SKM-1 treated with dmso at 0.1 percent for 144 hours (cell line): ENCODE results near the gene TSPO.

Experiments
- DNase-seq: peaks from one replicate; lab custom pipeline; 2025; ENCODE audit not compliant: unreplicated experiment; lab: John Stamatoyannopoulos, UW

Gene TSPO

DNA sequence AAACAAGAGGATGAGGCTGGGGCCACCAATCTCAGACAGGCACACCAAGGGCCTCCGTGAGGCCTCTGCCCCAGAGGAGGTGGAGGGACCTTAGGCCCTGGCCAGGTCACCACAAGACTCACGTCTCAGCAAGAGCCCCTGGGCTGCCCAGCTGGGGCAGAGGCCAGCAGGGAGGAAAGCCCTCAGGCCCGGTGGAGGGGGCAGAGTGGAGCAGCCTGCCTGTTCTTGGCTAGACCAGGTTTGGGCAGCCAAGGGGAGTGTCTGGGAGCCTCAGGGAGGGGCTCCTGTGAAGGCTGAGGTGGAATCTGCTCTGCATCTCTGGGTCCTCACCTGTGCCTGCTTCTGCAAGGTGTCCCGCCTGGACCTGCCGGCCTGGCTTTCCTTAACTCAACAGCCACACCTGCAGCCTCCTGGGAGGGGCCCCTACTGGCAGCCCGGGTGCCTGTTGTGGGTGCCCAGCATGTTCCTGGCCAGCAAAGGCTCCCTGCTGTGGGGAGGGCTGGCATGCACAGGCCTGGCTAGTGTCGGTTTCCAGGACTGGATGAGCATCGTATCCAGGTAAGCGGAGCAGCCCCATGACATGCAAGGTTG is 23.7 kb downstream of the TSPO start:
- no peak for DNase-seq

DNA sequence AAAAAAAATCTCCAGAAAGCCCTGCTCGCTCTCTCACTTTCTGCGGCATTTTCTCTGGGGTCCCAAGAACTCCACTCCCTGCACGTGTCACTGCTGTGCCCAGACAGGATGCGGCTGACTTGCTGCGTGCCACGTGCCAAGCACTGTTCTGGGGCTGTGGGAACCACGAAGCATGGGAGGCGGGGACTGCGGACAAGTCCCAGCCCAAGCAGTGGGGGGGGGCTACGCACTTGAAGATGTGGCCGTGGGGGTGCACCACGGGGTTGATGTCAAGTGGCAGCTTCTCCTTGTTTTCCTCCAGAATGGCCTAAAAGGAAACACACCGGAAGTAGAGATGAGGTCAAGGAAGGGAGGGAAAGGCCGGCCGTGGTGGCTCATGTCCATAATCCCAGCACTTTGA is 24.7 kb downstream of the TSPO start:
- no peak for DNase-seq

DNA sequence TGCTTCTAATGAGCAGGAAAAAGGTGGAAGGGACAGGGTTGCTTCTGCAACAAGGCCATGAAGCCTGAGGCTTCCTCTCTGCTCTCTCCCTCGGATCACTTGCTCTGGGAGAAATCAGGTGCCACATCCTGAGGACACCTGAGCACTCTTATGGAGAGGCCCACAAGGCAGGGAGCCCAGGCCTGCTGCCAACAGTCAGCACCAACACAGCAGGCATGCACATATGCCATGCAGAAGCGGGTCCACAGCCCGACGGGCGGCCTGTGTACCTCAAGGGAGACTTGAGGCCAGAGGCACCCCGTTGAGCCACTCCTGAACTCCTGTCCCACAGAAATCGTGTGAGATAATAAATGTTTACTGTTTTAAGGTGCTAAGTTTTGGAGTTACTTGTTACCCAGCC is 26.1 kb downstream of the TSPO start:
- no peak for DNase-seq

DNA sequence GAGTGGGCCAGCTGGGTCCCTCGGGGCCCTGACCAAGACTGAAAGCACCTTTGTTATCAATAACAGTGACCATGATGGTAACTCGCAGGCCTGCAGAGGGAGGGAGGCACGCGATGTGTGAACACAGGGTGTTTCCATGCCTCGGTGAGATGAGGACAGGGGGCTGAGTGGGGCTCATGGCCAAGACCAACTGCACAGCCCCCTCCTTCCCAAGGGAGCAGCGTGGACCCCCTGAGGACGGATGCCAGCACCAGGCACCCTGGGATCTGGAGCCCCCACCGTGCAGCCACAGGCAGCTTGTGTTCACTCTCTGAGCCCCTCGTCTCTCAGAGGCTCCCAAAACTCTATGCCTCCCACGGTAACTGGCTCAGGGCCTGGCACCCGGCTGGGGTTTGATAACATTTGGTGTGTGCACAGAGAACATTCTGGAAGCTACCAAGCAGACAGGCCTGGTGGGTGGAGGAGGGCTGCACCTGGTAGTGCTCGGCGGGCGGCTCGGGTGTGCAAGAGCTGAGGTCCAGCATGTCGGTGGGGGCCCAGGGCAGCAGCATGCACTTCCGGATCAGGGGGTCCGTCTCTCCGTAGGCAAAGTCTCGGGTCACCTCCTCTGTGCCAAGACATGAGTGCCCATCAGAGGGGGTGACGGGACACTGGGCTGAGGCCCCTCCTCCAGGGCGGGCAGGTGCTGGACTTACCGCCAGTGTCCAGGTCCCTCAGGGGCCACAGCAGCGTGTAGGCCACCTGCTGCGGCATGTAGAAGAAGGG is 28.0 kb downstream of the TSPO start:
- DNase-seq, result no peak

DNA sequence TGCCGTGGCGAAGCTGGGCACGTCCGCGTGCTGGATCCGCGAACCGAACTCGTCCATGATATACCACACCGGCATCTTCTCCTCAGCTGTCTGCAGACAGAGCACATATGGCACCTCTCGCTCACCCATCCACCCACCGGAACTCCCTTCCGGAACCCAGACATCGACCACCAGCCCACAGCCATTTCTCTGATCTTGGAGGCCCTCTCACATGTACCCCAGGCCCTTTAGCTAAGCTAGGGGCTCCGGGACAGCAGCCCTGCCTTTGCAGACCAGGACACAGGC is 28.5 kb downstream of the TSPO start:
- no peak for DNase-seq

DNA sequence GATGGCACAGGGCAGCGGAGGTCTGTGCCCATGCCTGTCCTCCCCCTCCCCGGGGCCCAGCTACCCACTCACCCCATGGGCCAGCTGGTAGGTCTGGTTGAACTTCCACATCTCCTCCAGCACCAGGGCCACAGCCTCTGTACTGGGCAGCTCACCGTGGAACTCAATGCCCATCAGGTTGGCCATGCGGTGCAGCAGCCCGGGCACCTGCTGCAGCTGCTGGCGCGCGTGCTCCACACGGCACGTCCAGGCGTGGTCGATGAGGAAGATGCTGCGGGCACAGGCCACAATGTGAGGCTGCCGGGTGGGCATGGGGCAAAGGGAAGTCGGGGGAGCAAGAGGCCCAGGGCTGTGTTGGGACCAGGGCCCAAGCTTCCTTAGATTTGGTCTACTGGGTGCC is 29.3 kb downstream of the TSPO start:
- DNase-seq, result no peak

DNA sequence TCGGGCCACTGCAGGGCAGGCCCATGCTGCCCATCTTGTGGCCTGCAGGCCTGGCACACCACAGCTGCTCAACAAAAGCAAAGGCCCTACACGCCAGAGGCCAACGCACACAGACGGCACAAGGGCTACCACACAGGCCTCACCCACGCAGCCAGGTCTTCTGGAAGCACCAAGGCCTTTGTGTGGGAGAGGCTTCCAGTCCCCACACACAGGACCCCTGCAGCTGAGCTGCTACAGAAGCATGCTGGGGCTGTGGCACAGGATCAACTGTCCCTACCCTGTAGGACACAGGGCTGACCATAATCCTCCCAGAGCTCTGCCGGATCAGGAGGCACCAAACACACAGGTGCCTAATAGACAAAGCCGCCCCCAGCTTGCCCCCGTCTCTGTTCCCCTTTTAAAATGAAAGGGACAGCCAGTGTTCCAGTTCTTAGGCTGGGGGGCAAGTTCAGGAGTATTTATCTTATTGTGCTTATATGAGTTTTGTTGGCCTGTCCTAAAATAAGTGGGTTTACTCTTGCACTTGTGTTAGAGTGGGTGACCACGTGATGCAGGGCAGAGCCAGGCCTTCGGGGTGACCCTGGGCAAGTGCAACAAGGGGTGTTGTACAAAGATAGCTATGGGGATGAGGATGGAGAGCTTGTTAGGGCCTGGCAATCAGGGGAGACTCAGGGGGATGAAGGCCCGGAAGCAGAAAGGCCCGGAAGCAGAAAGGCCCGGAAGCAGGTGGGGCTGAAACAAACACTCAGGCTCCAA is 30.1 kb downstream of the TSPO start:
- no peak for DNase-seq

DNA sequence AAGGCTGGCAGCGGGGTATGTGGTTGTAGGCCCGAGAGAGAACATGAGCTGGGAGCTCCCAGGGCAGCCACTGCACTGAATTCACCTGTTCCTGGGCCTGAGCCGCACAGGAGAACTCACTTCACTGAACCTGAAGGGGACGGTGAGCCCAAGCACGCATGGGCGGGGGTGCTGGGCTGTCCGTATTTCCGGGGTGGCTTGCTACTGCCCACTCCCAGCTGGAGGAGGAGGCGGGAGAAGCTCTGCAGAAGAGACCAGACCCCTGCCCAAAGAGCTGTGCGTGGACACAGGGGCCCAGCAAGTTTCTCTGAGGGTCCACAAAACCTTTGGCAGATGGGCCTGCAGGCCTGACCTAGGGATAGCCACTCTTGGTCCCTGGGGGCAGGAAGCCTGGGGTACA is 30.8 kb downstream of the TSPO start:
- DNase-seq, result no peak

DNA sequence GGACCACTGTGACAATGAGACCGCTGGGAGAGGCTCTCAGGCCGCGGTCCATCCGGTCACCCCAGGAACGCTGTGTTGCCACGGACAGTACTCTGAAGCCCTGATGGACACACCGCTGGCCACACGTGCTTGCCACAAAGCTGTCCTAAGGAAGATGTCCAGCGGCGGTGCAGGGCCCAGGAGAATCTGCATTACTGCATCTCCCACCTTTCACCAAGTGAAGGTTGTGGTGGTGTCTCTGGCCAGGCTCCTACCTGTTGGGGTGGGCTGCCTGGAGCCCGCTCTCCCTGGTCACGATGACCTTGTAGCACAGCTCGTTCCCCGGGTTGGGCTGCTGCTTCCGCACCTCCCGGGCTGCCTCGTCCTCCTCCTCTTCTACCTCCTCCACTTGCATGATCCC is 31.4 kb downstream of the TSPO start:
- no peak for DNase-seq

DNA sequence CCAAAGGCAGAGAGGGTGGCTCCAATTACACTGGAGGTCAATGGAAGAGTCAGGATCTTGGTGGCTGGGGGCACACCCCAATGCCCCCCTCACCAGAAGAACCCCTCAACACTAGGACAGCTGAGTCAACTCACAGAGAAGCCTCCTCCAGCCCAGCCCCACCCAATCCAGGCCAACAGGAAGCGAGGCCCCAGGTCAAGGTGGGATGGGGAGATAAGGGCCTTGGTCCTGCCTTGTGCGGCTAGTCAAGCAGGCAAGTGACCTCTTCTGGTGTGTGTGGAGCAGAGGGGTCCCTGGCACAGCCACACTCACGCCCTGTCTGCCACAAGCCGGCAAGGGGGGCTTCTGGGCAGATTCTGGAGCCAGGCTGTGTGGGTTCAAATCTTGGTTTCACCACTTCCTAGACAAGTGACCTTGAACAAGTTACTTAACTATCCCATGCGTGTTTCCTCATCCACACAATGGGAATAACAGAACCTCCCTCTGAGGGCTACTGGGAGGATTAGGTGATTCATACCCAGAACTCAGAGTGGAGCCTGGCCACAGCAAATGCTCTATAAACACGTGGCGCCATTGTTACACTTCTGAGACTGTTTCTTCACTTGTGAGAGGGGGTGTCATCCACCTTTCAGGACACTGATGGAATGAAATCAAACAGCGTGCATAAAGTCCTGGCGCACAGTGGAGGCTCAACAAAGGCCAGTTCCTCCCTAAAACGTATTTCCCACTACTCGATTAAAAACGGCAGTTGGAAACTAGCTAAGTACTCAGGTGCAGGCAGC is 32.3 kb downstream of the TSPO start:
- no peak for DNase-seq

DNA sequence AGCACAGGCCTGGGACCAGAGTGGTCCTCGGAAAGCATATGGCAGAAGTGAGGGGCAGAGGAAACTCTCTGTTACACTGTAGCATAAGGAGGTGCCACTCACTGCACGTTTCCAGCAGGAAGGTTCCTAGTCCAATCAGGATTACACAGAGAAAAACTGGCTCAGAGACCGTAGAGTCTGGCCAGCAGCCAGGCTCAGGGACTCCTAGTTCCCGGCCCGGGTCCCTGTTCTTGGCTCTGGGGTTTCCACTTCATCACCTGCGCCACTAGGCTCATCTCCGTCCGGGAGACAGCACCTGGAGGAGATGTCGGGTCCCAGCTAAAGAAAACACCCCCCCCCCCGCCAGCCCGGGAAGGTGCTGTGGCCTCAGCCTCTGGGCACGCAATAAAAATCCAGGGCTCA is 34.5 kb downstream of the TSPO start:
- no peak for DNase-seq

DNA sequence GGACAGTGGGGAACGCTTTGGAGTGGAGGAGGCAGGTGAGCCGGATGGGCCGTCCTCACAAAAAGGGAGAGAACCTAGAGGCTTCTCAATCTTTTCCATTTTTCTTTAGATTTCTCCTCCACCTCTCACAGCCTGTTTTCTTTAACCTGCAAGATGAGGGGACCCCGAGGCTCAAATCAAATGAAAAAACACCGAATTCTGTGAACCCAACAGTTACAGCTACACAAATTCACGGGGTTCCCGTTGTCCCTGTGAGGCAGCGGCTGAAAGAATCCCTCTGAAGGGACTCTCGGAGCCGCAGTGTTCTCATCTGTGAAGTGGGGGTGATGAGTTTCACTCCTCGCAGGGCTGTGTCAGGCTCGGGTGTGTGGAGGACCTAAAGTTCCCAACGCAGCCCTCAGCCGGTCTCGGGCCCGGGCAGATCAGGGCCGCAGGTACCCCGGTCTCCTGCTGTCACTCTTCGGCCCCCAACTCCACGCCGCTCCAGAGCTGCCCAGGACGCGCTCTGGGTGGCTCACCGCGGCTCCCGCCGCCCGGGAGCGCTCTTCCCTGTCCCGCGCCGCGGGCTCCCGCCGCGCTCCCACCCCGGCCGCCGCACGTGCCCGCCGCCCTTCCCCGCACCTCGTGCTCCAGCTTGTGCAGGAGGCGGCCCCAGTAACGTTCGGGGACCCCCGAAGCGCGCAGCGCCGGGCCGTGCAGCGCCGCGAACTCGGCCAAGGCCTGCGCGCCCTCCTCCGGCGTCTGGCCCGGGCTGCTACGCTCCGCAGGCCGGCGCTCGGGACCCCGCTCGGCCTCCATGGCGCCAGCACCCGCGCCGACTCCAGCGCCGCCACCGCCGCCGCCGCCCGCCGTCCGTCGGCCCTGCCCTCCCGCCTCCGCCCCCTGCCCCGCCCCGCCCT is 35.2 kb downstream of the TSPO start, which contains the start of gene TTLL12:
Gene TTLL12 (minus strand): TSS at position 863 of the 899 bp plus-strand sequence. CDS start 65 bp downstream, at position 798.
- peak; percentile 6 for DNase-seq

DNA sequence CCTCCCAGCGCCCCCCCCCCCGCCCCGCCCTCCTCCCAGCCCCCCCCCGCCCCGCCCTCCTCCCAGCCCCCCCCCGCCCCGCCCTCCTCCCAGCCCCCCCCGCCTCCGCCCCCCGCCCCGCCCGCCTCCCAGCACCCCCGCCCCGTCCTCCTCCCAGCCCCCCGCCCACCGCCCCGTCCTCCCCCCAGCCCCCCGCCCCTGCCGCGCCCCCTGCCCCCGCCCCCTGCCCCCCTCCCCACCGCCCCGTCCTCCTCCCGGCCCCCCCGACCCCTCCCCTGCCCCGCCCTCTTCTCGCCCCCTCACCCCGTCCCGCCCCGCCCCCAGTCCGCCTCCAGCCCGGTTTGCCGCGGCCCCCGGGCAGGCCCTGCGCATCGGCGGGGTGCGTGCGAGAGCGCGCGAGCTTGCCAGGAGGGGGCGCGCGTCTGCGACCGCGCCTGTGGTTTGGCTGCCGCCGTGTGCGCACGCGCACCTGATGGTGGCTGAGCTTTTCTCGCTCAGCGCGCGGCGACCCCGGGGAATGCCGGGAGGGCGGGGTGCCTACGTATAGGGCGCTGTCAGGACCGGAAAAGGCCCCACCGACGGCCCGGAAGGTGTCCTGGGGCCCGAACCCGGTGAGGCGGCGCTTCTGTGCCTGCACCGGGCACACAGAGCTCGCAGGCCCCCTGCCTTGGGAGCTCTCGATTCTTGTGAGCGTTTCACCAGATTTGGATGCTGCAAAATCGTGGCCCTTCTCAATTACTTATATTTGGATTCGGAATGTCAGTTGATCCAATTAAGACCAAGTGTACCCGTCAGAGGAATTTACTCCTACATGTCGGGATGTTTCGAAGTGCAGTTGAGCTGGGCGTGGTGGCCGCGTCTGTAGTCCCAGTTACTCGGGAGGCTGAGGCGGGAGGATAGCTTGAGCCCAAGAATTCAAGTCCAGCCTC is 36.1 kb downstream of the TSPO start:
- DNase-seq, result peak; percentile 88

DNA sequence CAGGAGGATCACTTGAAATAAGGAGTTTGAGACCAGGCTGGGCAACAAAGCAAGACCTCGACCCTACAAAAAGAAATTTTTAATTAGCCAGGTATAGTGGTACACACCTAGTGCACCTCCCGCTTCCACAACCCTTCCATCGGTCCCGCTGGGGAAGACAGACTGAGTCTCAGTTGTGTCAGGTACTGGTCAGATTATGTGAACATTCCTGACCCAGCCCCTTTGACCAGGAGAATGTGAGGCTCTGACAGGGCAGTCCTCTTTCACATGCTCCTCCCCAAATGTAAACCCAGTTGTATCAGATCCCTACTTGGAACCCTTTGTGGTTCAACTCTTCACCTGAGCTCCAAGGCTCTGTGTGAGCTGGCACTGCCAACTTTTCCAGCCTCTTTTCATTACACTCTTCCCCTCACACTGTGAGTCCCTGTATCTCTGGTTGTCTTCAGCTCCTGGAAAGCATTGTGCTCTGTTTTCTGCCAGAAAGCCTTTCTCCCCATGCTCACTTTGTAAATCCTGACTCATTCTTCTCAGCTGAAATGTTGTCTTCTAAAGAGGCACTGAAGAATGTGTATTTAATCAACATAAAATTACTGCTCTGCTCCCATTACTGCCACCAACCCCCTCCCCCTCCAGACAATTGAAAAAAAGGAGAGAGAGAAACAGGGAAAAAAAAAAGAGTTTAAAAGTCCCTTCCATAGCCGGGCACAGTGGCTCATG is 37.6 kb downstream of the TSPO start:
- DNase-seq, result no peak

DNA sequence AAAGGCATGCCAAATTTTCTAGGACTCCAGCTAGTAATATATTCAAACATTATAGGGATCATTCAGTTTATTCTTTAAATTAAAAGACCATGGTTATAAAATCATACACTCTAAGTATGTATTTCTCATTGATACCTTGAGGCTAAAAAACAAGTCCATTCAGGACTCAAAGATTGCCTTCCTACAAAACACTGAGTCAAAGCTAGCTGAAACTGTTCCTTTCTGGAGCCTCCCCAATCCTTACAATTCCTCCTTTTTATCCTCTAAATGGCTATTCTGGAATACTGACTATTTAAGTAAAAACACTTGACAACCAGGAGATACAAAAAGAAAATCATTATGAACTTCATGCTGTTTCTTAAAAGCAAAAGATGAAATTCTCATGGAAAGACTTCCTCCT is 40.5 kb downstream of the TSPO start:
- DNase-seq, result no peak

DNA sequence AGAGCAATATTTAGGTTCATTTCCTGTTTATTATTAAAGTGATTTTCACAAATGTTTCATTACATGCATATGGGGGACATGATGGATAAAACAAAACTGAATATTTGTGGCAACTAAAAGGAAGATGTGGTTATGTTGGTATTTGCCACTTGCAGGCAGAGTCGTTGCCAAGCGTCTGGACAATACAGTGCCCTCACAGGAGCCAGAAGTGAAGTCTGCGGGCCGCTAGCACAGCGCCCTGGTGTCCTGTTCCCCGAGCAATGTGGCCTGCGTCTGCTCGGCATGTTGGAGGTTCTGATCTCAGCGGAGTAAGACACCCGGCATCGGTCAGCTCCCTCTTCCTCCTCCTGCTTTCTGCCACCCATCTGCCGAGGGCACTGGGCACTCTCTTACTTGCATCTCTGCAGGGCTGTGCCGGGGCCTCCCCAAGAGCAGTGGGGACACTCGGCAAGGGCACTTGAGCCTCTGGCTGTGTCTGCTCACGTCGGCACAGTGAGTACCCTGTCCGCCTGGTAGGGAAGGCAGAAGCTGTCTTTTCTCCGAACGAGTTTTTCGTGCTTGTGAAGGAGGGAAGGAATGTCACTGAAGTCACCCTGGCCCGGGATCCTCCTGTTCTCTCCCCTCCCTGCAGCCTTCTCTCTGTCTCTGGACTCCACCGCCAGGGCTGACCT is 46.0 kb downstream of the TSPO start:
- DNase-seq, result no peak

DNA sequence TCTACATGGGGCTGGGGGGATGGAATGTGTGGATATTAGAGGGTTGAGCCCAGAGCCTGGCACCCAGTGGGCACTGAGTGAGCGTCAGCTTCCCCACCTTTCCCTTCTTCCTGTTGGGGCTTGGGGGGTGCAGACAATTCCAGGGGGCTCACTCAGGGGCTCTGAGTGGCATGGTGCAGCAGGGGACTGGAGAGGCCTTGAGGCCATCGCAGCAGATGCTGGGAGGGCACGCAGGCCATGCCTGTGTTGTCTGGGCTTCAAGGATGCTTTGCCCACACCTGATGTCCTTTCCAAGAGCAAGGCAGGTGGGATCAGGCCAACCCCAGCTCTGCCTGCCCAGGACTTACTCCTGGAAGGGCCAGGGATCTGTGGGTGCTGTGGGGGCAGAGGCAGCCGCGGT is 46.8 kb downstream of the TSPO start:
- no peak for DNase-seq

DNA sequence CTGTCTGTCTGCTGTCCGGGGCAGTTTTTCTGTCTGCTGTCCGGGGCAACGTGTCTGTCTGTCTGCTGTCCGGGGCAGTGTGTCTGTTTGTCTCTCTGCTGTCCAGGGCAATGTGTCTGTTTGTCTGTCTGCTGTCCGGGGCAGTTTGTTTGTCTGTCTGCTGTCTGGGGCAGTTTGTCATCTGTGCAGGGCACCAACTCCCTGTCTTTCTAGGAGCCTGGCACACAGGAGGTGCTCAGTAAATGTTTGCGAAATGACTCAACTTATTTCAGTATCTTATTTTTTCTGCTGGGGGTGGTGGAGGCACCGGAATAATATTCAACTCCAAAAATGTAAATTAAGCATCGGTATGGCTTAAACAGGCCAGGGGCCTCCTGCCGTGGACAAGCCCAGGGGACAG is 47.6 kb downstream of the TSPO start:
- no peak for DNase-seq
